Glomerular endothelial cell (primary cell): ENCODE data around the gene TMEM266. TPM values are rescaled to one million over a fixed set of nuclear protein-coding genes. Genes with fewer than 3 reads are reported as not detected.

Experiments used
- DNase-seq: peaks from one replicate; pipeline ENCODE4 v3.0.0-alpha.2; 2011; ENCODE audit warnings: low read depth, low spot score; ENCODE audit errors: extremely low read depth
- total RNA-seq: library from RNA; depleted of rRNA; stranded (reverse); fragments of >200 nt; gene quantifications from 2 replicates; pipeline ENCODE4 v1.2.3, GENCODE V29; 2015

Gene TMEM266
- total RNA-seq, 1 donor from 2014 or later: not detected

DNA sequence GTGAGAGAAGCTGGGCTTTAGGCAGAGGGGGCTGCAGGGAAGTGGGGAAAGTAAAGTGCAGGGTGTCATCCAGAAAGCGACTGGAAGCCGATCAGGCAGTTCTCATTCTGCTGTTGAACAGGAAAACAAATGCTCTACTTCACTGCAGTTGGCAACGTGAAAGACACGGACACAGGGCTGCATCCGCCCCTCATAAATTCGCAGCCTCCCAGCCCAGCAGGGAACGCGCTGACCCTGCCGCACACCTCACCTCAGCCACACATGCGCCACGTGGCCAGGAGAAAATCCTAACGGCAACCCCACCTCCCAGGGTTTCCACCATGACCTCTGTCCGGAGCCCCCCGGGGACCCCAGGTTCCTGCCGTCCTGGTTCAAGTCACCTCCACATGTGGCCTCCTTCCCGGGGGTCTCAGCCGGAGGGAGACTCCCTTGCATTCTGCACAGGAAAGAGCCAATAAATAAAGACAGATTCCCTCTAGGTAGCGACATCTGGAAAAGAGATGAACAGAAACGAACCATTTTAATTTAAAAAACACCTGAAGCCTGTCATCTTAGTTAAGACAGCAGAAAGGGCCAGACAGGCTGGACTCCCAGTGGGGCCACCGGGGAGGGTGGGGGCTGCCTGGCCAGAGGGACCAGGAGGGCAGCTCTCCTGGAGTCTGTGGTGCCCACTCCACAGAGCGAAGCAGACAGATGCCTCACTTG, 118.7 kb downstream of the TMEM266 start:
- no peak for DNase-seq

DNA sequence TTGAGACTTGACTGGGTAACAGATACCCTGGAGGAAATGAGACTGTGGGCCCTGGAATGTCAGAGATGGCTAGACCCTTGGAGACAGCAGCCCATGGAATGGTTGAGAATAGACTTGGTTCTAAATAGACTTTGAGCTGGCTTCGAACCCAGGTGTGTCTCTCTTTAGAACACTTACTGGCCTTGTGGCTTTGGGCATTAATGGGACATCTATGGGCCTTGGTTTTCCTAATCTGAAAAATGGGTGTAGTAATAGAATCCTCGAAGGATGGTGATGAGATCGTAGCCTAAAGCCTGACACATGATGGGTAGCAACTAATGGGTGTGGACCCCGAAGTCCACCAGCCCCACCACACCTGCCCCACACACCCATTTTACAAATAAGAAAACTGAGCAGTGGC, 119.2 kb downstream of the TMEM266 start:
- DNase-seq: no peak

GRCh38 chr15:76180321-76180720, 120.5 kb downstream of the TMEM266 start:
- DNase-seq: no peak

GRCh38 chr15:76181705-76182107, 121.9 kb downstream of the TMEM266 start:
- DNase-seq: no peak

GRCh38 chr15:76183930-76184649, 124.3 kb downstream of the TMEM266 start:
- no peak for DNase-seq

- DNase-seq: no peak
Measured at GRCh38 chr15:76184650-76185035, 124.9 kb downstream of the TMEM266 start.

DNA sequence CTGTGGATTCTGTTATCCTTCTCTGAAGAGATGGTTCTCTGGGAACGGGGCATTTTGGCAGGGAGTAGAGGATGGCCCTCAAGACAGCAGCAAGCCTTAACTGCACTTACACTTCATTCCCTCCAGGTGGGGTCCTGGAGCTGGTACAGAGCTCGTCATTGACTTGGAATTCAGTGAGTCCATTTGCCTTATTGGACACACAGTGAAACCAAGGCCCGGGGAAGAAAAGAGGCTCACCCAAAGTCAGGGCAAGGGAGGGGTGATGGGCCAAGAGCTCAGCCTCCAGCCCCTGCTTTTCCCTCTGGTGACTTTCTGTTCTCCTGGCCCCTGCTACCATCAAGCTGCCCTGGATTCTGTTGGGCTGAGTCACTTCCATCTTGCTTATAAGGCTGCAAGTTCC, 125.9 kb downstream of the TMEM266 start:
- no peak for DNase-seq

DNA sequence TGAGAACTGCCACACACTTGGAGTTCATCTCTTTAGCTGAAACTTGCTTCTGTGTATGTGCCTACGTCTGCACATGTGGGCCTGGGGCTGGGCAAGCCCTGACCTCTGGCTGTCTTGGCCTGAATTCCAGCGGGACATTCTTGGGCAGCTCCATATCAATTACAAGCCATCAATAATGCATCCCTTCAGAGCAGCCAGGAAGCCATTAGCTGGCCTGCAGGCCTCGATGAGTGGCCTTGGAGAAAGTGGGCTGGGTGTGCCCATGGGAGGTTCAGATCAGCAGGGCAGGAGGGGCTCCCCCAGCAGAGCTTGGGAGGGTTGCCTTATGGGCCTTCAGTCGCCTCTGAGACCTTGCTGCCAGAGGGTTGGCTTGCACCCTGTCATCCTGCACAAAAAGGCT, 127.4 kb downstream of the TMEM266 start:
- no peak for DNase-seq

GRCh38 chr15:76189106-76189505, 129.3 kb downstream of the TMEM266 start:
- no peak for DNase-seq

DNA sequence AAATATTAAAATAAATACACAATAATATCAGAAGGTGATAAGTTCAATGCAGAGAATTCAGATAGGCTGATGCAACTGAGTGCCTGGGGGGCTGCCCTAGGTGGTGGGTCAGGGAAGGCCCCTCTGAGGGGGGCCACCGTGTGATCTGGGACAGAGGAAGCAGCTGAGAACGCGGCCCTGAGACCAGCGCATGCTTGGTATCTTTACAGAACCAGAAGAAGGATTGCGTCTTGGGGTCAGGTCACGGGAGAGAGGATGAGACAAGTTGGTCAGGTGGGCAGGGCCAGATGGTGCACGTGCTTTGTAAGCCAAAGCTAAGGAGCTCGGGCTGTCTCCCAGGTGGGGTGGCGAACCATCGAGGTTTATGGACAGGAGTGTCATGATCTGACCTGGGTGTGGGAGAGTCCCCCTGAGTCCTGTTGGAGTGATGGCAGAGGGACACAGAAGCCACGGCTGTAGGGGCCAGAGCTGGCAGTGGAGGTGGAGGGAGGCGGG, 130.3 kb downstream of the TMEM266 start:
- DNase-seq: no peak

DNA sequence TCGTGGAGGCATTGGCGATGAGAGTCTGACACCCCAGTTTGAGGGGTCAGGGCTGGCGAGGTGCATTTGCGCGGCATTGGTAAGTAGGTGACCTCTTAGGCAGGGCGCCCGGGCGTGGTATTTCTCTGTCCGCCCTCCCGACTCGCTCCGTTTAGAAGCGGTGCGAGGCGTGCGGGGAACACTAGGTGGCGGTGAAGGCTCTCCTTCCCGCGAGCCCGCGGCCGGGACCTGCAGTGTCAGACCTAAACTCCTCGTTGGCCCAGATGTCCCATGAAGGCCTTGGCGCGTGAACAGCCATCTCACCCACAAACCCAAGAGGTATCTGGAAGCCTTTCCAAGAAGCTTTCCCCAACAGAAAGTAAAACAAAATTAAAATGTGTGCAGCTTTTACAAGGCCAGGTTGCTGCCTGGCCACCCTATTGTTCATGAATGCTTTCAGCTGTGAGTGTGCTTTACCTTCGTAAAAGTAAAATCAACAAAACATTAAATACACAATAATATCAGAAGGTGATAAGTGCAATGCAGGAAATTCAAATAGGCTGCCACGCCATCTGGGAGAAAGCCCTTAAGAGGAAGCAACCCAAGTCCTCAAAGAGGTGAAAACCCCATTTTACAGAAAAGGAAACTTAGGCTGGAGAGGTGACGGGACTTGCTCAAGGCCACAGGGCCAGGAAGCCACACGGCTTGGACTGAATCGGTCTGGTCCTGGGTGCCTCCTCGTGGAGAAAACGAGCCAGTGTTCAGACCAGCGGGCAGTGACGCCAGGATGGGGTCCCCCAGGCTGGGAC, 131.2 kb downstream of the TMEM266 start:
- no peak for DNase-seq

GRCh38 chr15:76191539-76192244, 131.9 kb downstream of the TMEM266 start:
- DNase-seq: no peak

- DNase-seq: no peak
Measured at GRCh38 chr15:76192715-76193114, 132.9 kb downstream of the TMEM266 start.

DNA sequence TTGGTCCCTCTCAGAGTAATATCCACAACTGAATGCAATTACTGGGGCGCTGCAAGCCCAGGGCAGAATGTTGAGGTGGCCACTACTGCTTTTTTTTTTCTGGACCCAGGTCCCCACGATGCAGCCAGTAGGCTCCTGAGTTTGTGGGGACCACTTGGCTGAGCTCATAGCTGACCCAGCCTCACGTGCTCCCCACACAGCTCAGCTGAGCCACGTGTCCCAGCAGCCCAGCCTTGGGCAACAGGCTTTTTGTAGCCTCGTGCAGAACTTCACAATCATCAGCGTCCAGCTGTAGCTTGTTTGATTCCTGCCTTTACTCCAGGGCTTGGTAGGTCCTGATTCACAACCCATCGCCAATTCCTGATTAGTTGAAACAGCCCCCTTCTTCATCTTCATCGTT, 134.1 kb downstream of the TMEM266 start:
- no peak for DNase-seq

GRCh38 chr15:76195506-76196268, 135.9 kb downstream of the TMEM266 start:
- no peak for DNase-seq

DNA sequence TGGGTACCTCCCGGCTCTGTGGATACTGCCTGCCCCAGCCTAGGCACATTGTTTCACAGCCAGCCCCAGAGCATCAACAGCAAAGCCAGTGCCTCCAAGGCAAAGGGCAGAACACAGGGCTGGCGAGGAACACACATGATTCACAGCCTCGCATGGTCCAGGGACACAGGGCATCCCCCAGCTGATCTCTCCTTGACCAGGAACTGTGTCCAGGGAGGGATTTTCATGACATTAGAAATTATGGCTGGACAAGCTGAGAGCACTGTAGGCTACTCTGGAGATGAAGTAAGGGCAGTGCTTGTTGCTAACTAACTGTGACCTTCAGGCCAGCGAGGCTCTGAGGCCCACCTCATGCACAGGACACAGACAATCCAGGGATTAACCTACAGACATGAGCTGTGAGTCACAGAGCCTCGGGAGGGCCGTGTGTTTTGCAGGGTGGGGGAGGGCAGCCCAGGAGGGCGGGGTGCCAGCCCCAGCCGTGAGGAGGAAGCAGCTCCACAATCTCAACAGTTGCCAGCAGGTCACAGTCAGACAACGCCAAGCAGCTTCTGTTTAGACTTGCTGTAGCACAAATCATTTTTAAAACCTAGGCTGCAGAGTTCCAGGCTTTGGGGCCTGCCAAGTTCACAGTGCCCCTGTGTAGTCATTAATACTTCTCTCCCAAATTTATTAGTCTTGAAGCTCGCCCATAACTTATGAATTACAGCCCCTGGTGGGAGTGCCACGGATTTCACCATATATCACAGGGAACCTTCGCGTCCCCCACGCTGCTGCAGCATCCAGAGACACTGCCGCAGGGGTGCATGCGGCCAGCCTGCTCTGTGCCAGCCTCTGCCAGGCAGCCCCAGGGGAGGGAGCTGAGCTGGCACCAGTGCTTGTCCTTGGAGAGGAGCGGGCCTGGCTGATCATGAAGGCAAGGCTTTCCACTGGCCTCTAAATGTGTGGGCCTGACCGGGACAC, 136.8 kb downstream of the TMEM266 start:
- DNase-seq: no peak

DNA sequence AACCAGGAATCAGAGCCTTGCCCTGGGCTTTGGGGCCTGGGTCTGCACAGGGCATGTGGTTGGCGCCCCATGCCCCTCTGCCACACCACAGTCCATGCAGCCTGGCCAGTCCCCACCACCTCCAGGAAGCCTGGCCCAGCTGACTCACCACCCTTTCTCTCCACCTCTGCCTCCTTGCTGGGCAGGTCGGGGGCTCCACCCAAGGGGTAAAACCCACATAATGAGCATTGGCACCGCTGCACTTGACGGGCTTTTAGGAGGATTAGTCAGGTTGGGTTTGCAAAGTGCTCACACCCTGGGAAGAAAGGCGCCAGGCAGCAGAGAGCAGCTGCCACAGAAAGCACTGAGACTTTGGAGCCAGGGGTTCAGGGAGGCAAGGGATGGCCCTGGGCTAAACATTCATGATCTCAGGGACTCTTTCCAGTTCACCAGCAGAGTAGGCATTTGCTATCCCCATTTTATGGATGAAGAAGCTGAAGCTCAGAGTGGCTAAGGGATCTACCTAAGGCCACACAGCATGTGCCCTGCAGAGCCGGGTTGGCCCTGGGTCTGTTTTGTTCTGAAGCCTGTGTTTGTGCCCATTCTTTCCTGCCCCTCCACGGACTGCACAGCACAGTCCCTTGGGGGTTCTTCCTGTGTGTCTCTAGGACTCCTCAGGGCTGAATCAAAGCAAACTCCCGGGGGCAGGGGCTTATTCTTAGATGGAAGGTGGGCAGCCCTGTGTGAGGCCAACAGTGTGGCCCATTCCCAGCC, 138.1 kb downstream of the TMEM266 start:
- no peak for DNase-seq

- DNase-seq: no peak
Measured at GRCh38 chr15:76198456-76199105, 138.8 kb downstream of the TMEM266 start.
